Peyer's patch (tissue), 4 donors: ENCODE measurements around the gene GTF3A. TPM values are rescaled to one million over a fixed set of nuclear protein-coding genes. Genes with fewer than 3 reads are reported as not detected.

Source experiments
- DNase-seq, 3 donors: peaks; one replicate each; pipeline ENCODE4 v3.0.0-alpha.2; 2017 to 2019
- H3K27ac ChIP-seq, 4 donors: fragments of 200-600 bp; sonication (generic); one replicate each; pipeline ENCODE4 v1.5.1; 2016 to 2019
- H3K27me3 ChIP-seq, 2 donors: fragments of 200-600 bp; sonication (generic); one replicate each; pipeline ENCODE4 v1.5.1; 2019
- H3K36me3 ChIP-seq, 3 donors: fragments of 200-600 bp; sonication (generic); one replicate each; pipeline ENCODE4 v1.5.1; 2016 to 2019
- H3K4me1 ChIP-seq, 4 donors: fragments of 200-600 bp; sonication (generic); one replicate each; pipeline ENCODE4 v1.5.1; 2016 to 2019
- H3K4me3 ChIP-seq, 4 donors: fragments of 200-600 bp; sonication (generic); 1 replicate in 3 of 4; 2 replicates in 1 of 4; pipeline ENCODE4 v1.5.1; 2016 to 2019; ENCODE audit warnings: mild to moderate bottlenecking in 1 of 4
- H3K9me3 ChIP-seq, 4 donors: fragments of 200-600 bp; sonication (generic); one replicate each; pipeline ENCODE4 v1.5.1; 2016 to 2019; ENCODE audit warnings: mild to moderate bottlenecking in 1 of 4
- CTCF ChIP-seq, 6 experiments: fragments of 450-650 bp in 4 of 6; fragments of 200-600 bp in 2 of 6; sonication (generic) in 1 of 6; IDR thresholded peaks; one replicate each; pipeline ENCODE4 v1.5.1; 2017 to 2019; ENCODE audit warnings: antibody characterized with exemption in 6 of 6, mild to moderate bottlenecking in 3 of 6, moderate library complexity in 1 of 6
- POLR2A ChIP-seq, 2 donors: fragments of 450-650 bp; IDR thresholded peaks; one replicate each; pipeline ENCODE4 v1.5.1; 2017; ENCODE audit warnings: antibody characterized with exemption in 2 of 2, mild to moderate bottlenecking in 2 of 2, moderate library complexity in 2 of 2
- total RNA-seq, 4 donors: library from RNA; depleted of rRNA; stranded (reverse); fragments of >200 nt; gene quantifications; one replicate each; pipeline ENCODE4 v1.1.0, GENCODE V29; 2016

The GTF3A gene
- total RNA-seq, 4 donors from 2014 or later: 29.2 to 179 (median 49.3) TPM

DNA sequence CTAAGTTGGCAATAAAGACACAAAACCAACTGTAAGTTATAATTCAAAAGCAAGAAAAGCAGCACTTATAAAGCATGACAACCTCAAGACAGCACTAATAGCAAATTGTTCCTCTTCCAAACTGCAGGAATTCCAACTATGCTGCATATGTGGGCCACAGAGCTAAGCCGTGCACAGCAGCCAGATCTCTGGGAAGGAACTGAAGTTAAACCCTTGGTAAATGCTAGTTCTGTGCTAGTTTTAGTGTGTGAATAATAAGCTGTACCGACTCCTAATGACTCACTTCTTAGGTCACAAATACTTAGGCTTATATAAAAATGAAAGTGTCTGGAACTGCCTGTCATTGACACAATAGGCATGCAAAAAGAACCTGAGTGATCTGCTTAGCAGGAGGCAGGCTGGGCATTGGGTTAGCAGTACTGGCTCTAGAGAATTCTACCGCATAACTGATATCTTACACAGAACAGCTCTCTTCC lies 21.2 kb upstream of the GTF3A start:
- no peak for TF ChIP-seq POLR2A (IDR thresholded peaks at IDR 0.05)
- TF ChIP-seq CTCF (IDR thresholded peaks at IDR 0.05): no peak
- no peaks in the 10 kb centered on the region for H3K36me3 ChIP-seq
- no peaks in the 10 kb centered on the region for H3K27me3 ChIP-seq
- no peak overlapping the region for H3K4me3 ChIP-seq
- DNase-seq: no peak
- H3K4me1 ChIP-seq: peaks cover 0 to 37% (median 2%) of the 10 kb centered on the region in 4 donors
- no peaks in the 10 kb centered on the region for H3K9me3 ChIP-seq
- peak overlapping the region in 3 of 4 donors; percentile 45 to 89 (median 71) for H3K27ac ChIP-seq

- Histone ChIP-seq H3K36me3 (no peaks in the 10 kb centered on the region), H3K27me3 (no peaks in the 10 kb centered on the region), H3K27ac (peak overlapping the region in 3 of 4 donors; percentile 45 to 89 (median 71)), H3K4me3 (no peak overlapping the region), H3K4me1 (peaks cover 0 to 39% (median 2%) of the 10 kb centered on the region in 4 donors), H3K9me3 (no peaks in the 10 kb centered on the region)
- TF ChIP-seq POLR2A (IDR thresholded peaks at IDR 0.05) (no peak), CTCF (IDR thresholded peaks at IDR 0.05) (no peak)
- DNase-seq: no peak
These were observed 20.6 kb upstream of the GTF3A start for GRCh38 chr13:27403727-27404385.

- Histone ChIP-seq H3K36me3 (no peaks in the 10 kb centered on the region), H3K9me3 (no peaks in the 10 kb centered on the region), H3K27ac (peak overlapping the region in 3 of 4 donors; percentile 13 to 89 (median 71)), H3K4me1 (peaks cover 0 to 42% (median 2%) of the 10 kb centered on the region in 4 donors), H3K27me3 (no peaks in the 10 kb centered on the region), H3K4me3 (no peak overlapping the region)
- DNase-seq: peak in 2 of 3 donors; percentile 70 to 85
- peak in 1 of 2 donors; percentile 29 for TF ChIP-seq POLR2A (IDR thresholded peaks at IDR 0.05)
- no peak for TF ChIP-seq CTCF (IDR thresholded peaks at IDR 0.05)
These were observed 19.7 kb upstream of the GTF3A start for GRCh38 chr13:27404680-27405079.

- TF ChIP-seq POLR2A (IDR thresholded peaks at IDR 0.05): no peak
- TF ChIP-seq CTCF (IDR thresholded peaks at IDR 0.05): peak in 1 of 6 experiments; percentile 30
- Histone ChIP-seq H3K27me3 (no peaks in the 10 kb centered on the region), H3K9me3 (no peaks in the 10 kb centered on the region), H3K4me1 (peaks cover 0 to 42% (median 2%) of the 10 kb centered on the region in 4 donors), H3K4me3 (no peak overlapping the region), H3K36me3 (no peaks in the 10 kb centered on the region), H3K27ac (peak overlapping the region in 1 of 4 donors; percentile 89)
- DNase-seq: peak in 1 of 3 donors; percentile 64
These were observed 18.8 kb upstream of the GTF3A start for GRCh38 chr13:27405546-27406134.

GRCh38 chr13:27406178-27406939 lies 18.1 kb upstream of the GTF3A start:
- peaks cover 0 to 42% (median 2%) of the 10 kb centered on the region in 4 donors for H3K4me1 ChIP-seq
- H3K4me3 ChIP-seq: no peak overlapping the region
- peak in 1 of 3 donors; percentile 55 for DNase-seq
- peak overlapping the region in 1 of 4 donors; percentile 8 for H3K27ac ChIP-seq
- TF ChIP-seq POLR2A (IDR thresholded peaks at IDR 0.05): no peak
- peak in 5 of 6 experiments; percentile 37 to 87 (median 83) for TF ChIP-seq CTCF (IDR thresholded peaks at IDR 0.05)
- no peaks in the 10 kb centered on the region for H3K27me3 ChIP-seq
- no peaks in the 10 kb centered on the region for H3K36me3 ChIP-seq
- no peaks in the 10 kb centered on the region for H3K9me3 ChIP-seq
